SKM-1 (cell line): ENCODE measurements around the gene CEP131.

ENCODE experiments used
- DNase-seq: peaks from one replicate; lab custom pipeline; 2025; ENCODE audit not compliant: unreplicated experiment; lab: John Stamatoyannopoulos, UW

The CEP131 gene

GRCh38 chr17:81189670-81190530, 32.9 kb downstream of the CEP131 start:
- DNase-seq, result no peak

- no peak for DNase-seq
These were observed 33.7 kb downstream of the CEP131 start for GRCh38 chr17:81189016-81189415.

GRCh38 chr17:81188491-81188840, 34.3 kb downstream of the CEP131 start:
- no peak for DNase-seq

- DNase-seq, result no peak
These were observed 34.9 kb downstream of the CEP131 start for GRCh38 chr17:81187586-81188490.

GRCh38 chr17:81187120-81187519, 35.6 kb downstream of the CEP131 start:
- no peak for DNase-seq

GRCh38 chr17:81186203-81186602, 36.6 kb downstream of the CEP131 start:
- no peak for DNase-seq

- no peak for DNase-seq
These were observed 38.2 kb downstream of the CEP131 start for GRCh38 chr17:81184555-81184954.

- DNase-seq, result no peak
These were observed 39.0 kb downstream of the CEP131 start for GRCh38 chr17:81183807-81184206.

- DNase-seq, result no peak
These were observed 39.4 kb downstream of the CEP131 start for GRCh38 chr17:81183316-81183715.

- DNase-seq, result no peak
These were observed 40.2 kb downstream of the CEP131 start for GRCh38 chr17:81182596-81182995.

GRCh38 chr17:81181811-81182185, 41.0 kb downstream of the CEP131 start:
- DNase-seq, result no peak

- no peak for DNase-seq
These were observed 41.6 kb downstream of the CEP131 start for GRCh38 chr17:81180836-81181810.

- DNase-seq, result no peak
These were observed 42.9 kb downstream of the CEP131 start for GRCh38 chr17:81179861-81180260.

GRCh38 chr17:81179220-81179619, 43.5 kb downstream of the CEP131 start:
- no peak for DNase-seq

GRCh38 chr17:81178136-81179091, 44.4 kb downstream of the CEP131 start:
- DNase-seq, result no peak

GRCh38 chr17:81176666-81177065, 46.1 kb downstream of the CEP131 start:
- no peak for DNase-seq

GRCh38 chr17:81173762-81174155, 49.0 kb downstream of the CEP131 start:
- DNase-seq, result no peak

GRCh38 chr17:81173052-81173761, 49.6 kb downstream of the CEP131 start:
- DNase-seq, result no peak

GRCh38 chr17:81171941-81172340, 50.8 kb downstream of the CEP131 start:
- no peak for DNase-seq
